ENCODE data around the gene DHRS9. TPM values are rescaled to one million over a fixed set of nuclear protein-coding genes. Genes with fewer than 3 reads are reported as not detected.
A peak's percentile ranks its signal among the peaks of the same experiment; 100 is the strongest.

The DHRS9 gene
- total RNA-seq, 1 donor from 2014 or later = 7.3 TPM

GRCh38 chr2:169073211-169073962 is 4.0 kb downstream of the DHRS9 start:
- H3K27me3 ChIP-seq (ENCODE audit: low read depth) = no peaks in the 10 kb centered on the region
- TF ChIP-seq, protein P1, sequence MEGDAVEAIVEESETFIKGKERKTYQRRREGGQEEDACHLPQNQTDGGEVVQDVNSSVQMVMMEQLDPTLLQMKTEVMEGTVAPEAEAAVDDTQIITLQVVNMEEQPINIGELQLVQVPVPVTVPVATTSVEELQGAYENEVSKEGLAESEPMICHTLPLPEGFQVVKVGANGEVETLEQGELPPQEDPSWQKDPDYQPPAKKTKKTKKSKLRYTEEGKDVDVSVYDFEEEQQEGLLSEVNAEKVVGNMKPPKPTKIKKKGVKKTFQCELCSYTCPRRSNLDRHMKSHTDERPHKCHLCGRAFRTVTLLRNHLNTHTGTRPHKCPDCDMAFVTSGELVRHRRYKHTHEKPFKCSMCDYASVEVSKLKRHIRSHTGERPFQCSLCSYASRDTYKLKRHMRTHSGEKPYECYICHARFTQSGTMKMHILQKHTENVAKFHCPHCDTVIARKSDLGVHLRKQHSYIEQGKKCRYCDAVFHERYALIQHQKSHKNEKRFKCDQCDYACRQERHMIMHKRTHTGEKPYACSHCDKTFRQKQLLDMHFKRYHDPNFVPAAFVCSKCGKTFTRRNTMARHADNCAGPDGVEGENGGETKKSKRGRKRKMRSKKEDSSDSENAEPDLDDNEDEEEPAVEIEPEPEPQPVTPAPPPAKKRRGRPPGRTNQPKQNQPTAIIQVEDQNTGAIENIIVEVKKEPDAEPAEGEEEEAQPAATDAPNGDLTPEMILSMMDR (IDR thresholded peaks at IDR 0.05; ENCODE audit: borderline replicate concordance) = no peak
- intact Hi-C loops (cut with micrococcal nuclease) = no loop called here
- DNase-seq = no peak
- no peak overlapping the region for H3K27ac ChIP-seq (replicated peaks)
- H3K36me3 ChIP-seq = no peaks in the 10 kb centered on the region
- no peak overlapping the region for H3K4me3 ChIP-seq
- H3K9me3 ChIP-seq (replicated peaks) = no peaks in the 10 kb centered on the region
- peaks cover 13% of the 10 kb centered on the region for H3K4me1 ChIP-seq

DNA sequence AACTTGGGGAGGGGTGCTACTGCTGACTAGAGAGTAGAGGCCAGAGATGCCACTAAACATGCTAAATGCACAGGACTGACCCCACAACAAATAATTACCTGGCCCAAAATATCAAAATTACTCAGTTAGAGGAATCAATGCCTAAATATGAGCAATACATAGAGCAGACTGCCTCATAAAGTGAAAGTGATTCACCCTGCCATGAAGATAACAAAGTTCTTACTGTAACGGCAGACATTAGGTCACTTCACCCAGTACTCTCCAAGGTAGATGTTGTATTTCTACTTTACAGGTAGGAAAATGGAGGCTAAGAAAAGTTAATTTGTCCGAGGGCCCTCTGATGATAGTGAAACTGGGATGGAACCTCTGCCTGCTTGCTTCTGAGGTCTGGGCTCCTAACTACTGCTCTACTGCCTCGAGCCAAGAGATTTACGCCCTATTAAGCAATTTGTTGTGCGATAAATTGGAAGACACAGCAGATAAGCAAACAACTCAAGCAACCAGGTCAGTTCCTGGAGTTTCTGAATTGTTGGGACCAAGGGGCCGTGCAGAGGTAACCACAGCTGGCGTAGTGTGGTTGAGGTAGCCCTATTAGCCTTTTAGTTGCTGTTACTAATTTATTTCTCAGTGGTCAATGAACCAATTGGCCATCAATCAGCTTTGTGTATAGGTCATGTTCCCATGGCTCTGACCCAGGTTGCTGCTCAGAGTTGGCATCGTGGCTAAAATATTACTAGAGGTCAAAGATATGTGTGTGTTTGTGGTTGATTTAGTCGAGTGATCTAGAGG is 4.8 kb downstream of the DHRS9 start:
- Histone ChIP-seq H3K27ac (replicated peaks) (no peak overlapping the region), H3K9me3 (replicated peaks) (no peaks in the 10 kb centered on the region), H3K4me3 (no peak overlapping the region), H3K4me1 (peaks cover 14% of the 10 kb centered on the region), H3K36me3 (no peaks in the 10 kb centered on the region), H3K27me3 (ENCODE audit: low read depth) (no peaks in the 10 kb centered on the region)
- intact Hi-C loops (cut with micrococcal nuclease) = no loop called here
- TF ChIP-seq, protein P1 (IDR thresholded peaks at IDR 0.05; ENCODE audit: borderline replicate concordance) = no peak
- no peak for DNase-seq

- H3K36me3 ChIP-seq = no peaks in the 10 kb centered on the region
Observed at GRCh38 chr2:169077674-169078240, 8.4 kb downstream of the DHRS9 start.

DNA sequence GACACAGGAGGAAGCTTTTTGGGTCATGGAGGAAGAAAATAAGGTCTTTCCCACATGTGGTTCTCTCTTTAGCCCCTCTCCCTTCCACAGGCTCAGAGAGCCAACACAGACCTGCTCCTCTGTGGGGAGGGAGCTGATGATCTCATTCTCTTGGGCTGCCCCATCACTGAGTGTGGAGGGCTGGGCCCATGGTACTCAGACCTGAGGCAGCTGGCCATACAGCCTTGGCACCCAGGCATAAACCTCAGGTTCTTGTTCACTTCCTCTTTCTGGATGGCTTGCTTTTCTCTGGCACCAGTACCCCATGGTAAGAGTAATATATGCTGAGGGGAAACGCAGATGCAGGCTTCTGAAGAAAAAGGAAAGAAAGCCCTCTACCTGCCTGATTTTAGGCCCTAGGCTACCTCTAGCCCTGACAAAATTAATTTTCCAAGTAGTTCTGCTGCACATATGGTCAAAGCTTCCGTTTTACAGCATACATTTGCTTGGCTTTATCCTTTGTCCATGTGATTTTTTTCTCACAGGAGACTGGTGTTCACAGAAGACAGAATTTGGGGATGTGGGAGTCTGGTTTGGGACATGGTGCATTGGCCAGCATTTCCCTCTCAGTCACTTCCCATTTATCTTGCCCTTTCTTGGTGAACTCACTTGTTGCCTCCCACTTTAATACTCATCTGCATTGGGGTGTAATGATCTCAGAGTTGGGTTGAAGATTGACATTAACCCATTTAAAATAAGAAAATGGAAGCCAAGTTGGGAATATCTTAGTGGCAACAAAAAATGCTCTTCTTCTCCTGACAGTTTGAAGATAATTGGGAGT is 11.1 kb downstream of the DHRS9 start:
- DNase-seq = no peak
- no peaks in the 10 kb centered on the region for H3K27me3 ChIP-seq (ENCODE audit: low read depth)
- no peaks in the 10 kb centered on the region for H3K36me3 ChIP-seq
- no peak overlapping the region for H3K27ac ChIP-seq (replicated peaks)
- peaks cover 26% of the 10 kb centered on the region for H3K4me1 ChIP-seq
- TF ChIP-seq, protein P1 (IDR thresholded peaks at IDR 0.05; ENCODE audit: borderline replicate concordance) = no peak
- intact Hi-C loops (cut with micrococcal nuclease) = no loop called here
- H3K4me3 ChIP-seq = no peak overlapping the region
- H3K9me3 ChIP-seq (replicated peaks) = peaks cover 9% of the 10 kb centered on the region

More at GRCh38 chr2:169077674-169078240, 8.4 kb downstream of the DHRS9 start:
- Histone ChIP-seq H3K27ac (replicated peaks) (peak overlapping the region; percentile 42), H3K9me3 (replicated peaks) (no peaks in the 10 kb centered on the region), H3K4me1 (peaks cover 26% of the 10 kb centered on the region), H3K4me3 (no peak overlapping the region), H3K27me3 (ENCODE audit: low read depth) (no peaks in the 10 kb centered on the region)
- DNase-seq = no peak
- TF ChIP-seq, protein P1 (IDR thresholded peaks at IDR 0.05; ENCODE audit: borderline replicate concordance) = no peak
- intact Hi-C loops (cut with micrococcal nuclease) = no loop called here

GRCh38 chr2:169081551-169081950 is 12.2 kb downstream of the DHRS9 start:
- no peak for DNase-seq
- Histone ChIP-seq H3K9me3 (replicated peaks) (peaks cover 15% of the 10 kb centered on the region), H3K27me3 (ENCODE audit: low read depth) (no peaks in the 10 kb centered on the region), H3K36me3 (no peaks in the 10 kb centered on the region), H3K4me3 (no peak overlapping the region), H3K27ac (replicated peaks) (no peak overlapping the region), H3K4me1 (peaks cover 26% of the 10 kb centered on the region)
- TF ChIP-seq, protein P1 (IDR thresholded peaks at IDR 0.05; ENCODE audit: borderline replicate concordance) = no peak
- intact Hi-C loops (cut with micrococcal nuclease) = no loop called here

Data from left ventricle myocardium inferior (tissue), 1 donor.